CD14-positive monocyte (primary cell): ENCODE results near the gene STXBP6. TPM values are rescaled to one million over a fixed set of nuclear protein-coding genes. Genes with fewer than 3 reads are reported as not detected.

Source experiments
- DNase-seq, 3 donors: peaks; one replicate each; pipeline ENCODE4 v3.0.0-alpha.2; 2011 to 2022
- H2AFZ ChIP-seq: 2 replicates; pipeline ENCODE4 v1.6.0; 2012; ENCODE audit warnings: mild to moderate bottlenecking, low read depth, low read length, inconsistent platforms; ENCODE audit not compliant: insufficient read depth, poor library complexity, severe bottlenecking
- H3K27ac ChIP-seq, 2 donors: 1 replicate in 1 of 2; 2 replicates in 1 of 2; pipeline ENCODE4 v1.5.1; 2012 to 2013; ENCODE audit warnings: low read length in 2 of 2, control low read depth in 1 of 2, inconsistent platforms in 1 of 2, low read depth in 1 of 2, mild to moderate bottlenecking in 1 of 2
- H3K27me3 ChIP-seq, 2 donors: one replicate each; pipeline versions ENCODE4 v1.6.0 to v1.6.1; 2011 to 2013; ENCODE audit warnings: low read length in 2 of 2; ENCODE audit not compliant: control insufficient read depth in 2 of 2, insufficient read depth in 2 of 2
- H3K36me3 ChIP-seq, 2 donors: replicated peaks in 1 of 2; 1 replicate in 1 of 2; 2 replicates in 1 of 2; pipeline versions ENCODE4 v1.5.1 to v1.6.1; 2012 to 2013; ENCODE audit warnings: low read length in 2 of 2, control low read depth in 1 of 2, inconsistent platforms in 1 of 2, mild to moderate bottlenecking in 1 of 2; ENCODE audit not compliant: insufficient read depth in 2 of 2, control insufficient read depth in 1 of 2
- H3K4me1 ChIP-seq, 2 donors: 1 replicate in 1 of 2; 2 replicates in 1 of 2; pipeline versions ENCODE4 v1.5.1 to v1.6.1; 2012 to 2013; ENCODE audit warnings: low read length in 2 of 2, control low read depth in 1 of 2, inconsistent platforms in 1 of 2, mild to moderate bottlenecking in 1 of 2, moderate library complexity in 1 of 2; ENCODE audit not compliant: insufficient read depth in 2 of 2, control insufficient read depth in 1 of 2
- H3K4me2 ChIP-seq: replicated peaks from 2 replicates; pipeline ENCODE3; 2012; ENCODE audit warnings: low read length, moderate library complexity, mild to moderate bottlenecking; ENCODE audit not compliant: poor library complexity, severe bottlenecking; ENCODE audit errors: extremely low read depth
- H3K4me3 ChIP-seq, 3 experiments: fragments of 200-600 bp in 1 of 3; sonication (generic) in 1 of 3; replicated peaks in 1 of 3; 1 replicate in 2 of 3; 2 replicates in 1 of 3; pipeline ENCODE4 v1.5.1; 2011 to 2013; ENCODE audit warnings: low read length in 3 of 3, mild to moderate bottlenecking in 3 of 3, control low read depth in 2 of 3, low read depth in 2 of 3, inconsistent platforms in 1 of 3, moderate library complexity in 1 of 3
- H3K79me2 ChIP-seq: 2 replicates; pipeline ENCODE4 v1.6.0; 2012; ENCODE audit warnings: mild to moderate bottlenecking, control low read depth, inconsistent platforms, low read length, moderate library complexity; ENCODE audit not compliant: insufficient read depth
- H3K9ac ChIP-seq: 2 replicates; pipeline ENCODE4 v1.6.0; 2017; ENCODE audit warnings: low read length, mild to moderate bottlenecking; ENCODE audit not compliant: insufficient read depth, poor library complexity, severe bottlenecking
- H3K9me3 ChIP-seq, 2 donors: replicated peaks in 1 of 2; 1 replicate in 1 of 2; 2 replicates in 1 of 2; pipeline versions ENCODE4 v1.5.1 to v1.6.1; 2012 to 2013; ENCODE audit warnings: low read length in 2 of 2, control low read depth in 1 of 2; ENCODE audit not compliant: control insufficient read depth in 1 of 2, insufficient read depth in 1 of 2
- H4K20me1 ChIP-seq: 2 replicates; pipeline ENCODE4 v1.6.0; 2012; ENCODE audit warnings: mild to moderate bottlenecking, low read length, control low read depth, moderate library complexity; ENCODE audit not compliant: insufficient read depth
- H3K27ac Mint-ChIP-seq, 7 donors: one replicate each; pipeline ENCODE4 v1.8.0; 2020; ENCODE audit warnings: mild to moderate bottlenecking in 7 of 7, mixed read lengths in 7 of 7, moderate library complexity in 6 of 7, inconsistent platforms in 2 of 7
- H3K27me3 Mint-ChIP-seq, 3 donors: one replicate each; pipeline ENCODE4 v1.8.0; 2021 to 2022; ENCODE audit warnings: low read depth in 3 of 3, mild to moderate bottlenecking in 3 of 3, mixed read lengths in 3 of 3, moderate library complexity in 3 of 3, inconsistent platforms in 1 of 3
- H3K36me3 Mint-ChIP-seq, 2 donors: one replicate each; pipeline ENCODE4 v1.8.0; 2020; ENCODE audit warnings: mixed read lengths in 2 of 2, inconsistent platforms in 1 of 2, mild to moderate bottlenecking in 1 of 2
- H3K4me1 Mint-ChIP-seq: one replicate; pipeline ENCODE4 v1.8.0; 2020; ENCODE audit warnings: mild to moderate bottlenecking, mixed read lengths
- H3K4me3 Mint-ChIP-seq, 2 donors: one replicate each; pipeline ENCODE4 v1.8.0; 2020; ENCODE audit warnings: mild to moderate bottlenecking in 2 of 2, mixed read lengths in 2 of 2, moderate library complexity in 1 of 2
- H3K9me3 Mint-ChIP-seq, 7 donors: one replicate each; pipeline ENCODE4 v1.8.0; 2020 to 2022; ENCODE audit warnings: mixed read lengths in 7 of 7, mild to moderate bottlenecking in 6 of 7, moderate library complexity in 6 of 7, inconsistent platforms in 2 of 7
- WGBS: methylation state at CpG from one replicate; pipeline ENCODE4 v1.1.5; 2013; ENCODE audit warnings: missing lambda C conversion rate; ENCODE audit not compliant: insufficient coverage; 5-methylcytosine and 5-hydroxymethylcytosine counted together
- intact Hi-C, 2 donors: fragments of 100-400 bp; cut with micrococcal nuclease; formaldehyde crosslinking; loops; one replicate each; pipeline versions ENCODE4 v1.15.0 to v1.15.1; 2023
- polyA plus RNA-seq, 3 donors: library from polyadenylated mRNA; depleted of rRNA in 1 of 3; unstranded in 2 of 3; stranded (reverse) in 1 of 3; fragments of 300-500 nt in 2 of 3; fragments of >200 nt in 1 of 3; fragmentation: Illumina TruSeq in 2 of 3; gene quantifications; 1 replicate in 2 of 3; 2 replicates in 1 of 3; pipeline ENCODE4 v1.2.3, GENCODE V29; 2012 to 2021
- TF ChIP-seq, protein P1 (sequence below): fragments of 200-600 bp; IDR thresholded peaks from one replicate; pipeline ENCODE4 v1.8.0; 2022; ENCODE audit warnings: antibody characterized with exemption, mild to moderate bottlenecking

Gene STXBP6
- polyA plus RNA-seq, 3 donors = 0.05 to 0.25 (median 0.08) TPM

DNA sequence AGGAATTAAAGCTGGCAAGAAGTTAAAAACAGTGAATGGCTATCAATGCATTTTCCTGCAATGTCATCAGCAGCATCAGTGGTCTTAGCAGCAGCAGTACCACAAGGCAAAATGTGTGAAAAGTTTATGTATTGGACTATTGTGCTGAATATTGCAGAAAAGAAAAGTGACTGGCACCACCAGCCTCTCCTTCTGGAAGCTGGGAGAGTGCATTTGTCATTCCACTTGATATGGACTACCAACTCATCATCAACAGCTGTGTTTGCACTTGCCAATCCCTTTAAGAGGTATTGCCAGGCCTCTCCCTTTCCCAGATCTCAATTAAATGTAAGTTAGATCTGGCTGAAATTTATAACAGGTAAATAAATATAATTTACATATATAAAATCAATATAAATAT is 265.0 kb downstream of the STXBP6 start:
- Mint-ChIP-seq H3K27ac (no peak overlapping the region), H3K9me3 (no peaks in the 10 kb centered on the region), H3K4me1 (peaks cover 4% of the 10 kb centered on the region), H3K4me3 (no peak overlapping the region), H3K36me3 (no peaks in the 10 kb centered on the region), H3K27me3 (peaks cover 0 to 3% (median 0%) of the 10 kb centered on the region in 3 donors)
- intact Hi-C loops = no loop called here
- Histone ChIP-seq H4K20me1 (no peaks in the 10 kb centered on the region), H2AFZ (no peak overlapping the region), H3K9me3 (no peaks in the 10 kb centered on the region), H3K4me1 (no peaks in the 10 kb centered on the region), H3K4me3 (no peak overlapping the region), H3K27me3 (no peaks in the 10 kb centered on the region), H3K36me3 (no peaks in the 10 kb centered on the region), H3K9ac (no peak overlapping the region), H3K4me2 (no peak overlapping the region), H3K27ac (no peak overlapping the region), H3K79me2 (no peaks in the 10 kb centered on the region)
- TF ChIP-seq, protein P1, sequence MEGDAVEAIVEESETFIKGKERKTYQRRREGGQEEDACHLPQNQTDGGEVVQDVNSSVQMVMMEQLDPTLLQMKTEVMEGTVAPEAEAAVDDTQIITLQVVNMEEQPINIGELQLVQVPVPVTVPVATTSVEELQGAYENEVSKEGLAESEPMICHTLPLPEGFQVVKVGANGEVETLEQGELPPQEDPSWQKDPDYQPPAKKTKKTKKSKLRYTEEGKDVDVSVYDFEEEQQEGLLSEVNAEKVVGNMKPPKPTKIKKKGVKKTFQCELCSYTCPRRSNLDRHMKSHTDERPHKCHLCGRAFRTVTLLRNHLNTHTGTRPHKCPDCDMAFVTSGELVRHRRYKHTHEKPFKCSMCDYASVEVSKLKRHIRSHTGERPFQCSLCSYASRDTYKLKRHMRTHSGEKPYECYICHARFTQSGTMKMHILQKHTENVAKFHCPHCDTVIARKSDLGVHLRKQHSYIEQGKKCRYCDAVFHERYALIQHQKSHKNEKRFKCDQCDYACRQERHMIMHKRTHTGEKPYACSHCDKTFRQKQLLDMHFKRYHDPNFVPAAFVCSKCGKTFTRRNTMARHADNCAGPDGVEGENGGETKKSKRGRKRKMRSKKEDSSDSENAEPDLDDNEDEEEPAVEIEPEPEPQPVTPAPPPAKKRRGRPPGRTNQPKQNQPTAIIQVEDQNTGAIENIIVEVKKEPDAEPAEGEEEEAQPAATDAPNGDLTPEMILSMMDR = no peak
- DNase-seq = no peak

DNA sequence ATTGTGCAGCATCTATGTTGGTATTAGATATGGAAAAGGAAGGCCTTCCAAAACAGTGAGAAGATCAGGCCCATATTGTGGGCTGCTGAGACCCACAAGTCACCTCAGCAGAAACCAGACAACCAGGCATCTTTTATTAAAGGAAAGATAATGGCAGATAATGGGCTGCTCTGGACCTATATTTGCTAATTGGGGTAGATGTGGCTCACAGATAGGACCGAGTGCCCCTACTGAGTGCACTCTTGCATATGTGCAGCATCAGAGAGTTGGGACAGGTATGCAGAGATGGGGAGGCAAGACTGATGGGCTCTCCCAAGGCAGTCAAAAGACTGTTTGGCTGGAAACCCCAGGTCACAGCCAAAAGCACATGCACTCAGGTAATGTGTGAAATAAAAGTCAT is 266.2 kb downstream of the STXBP6 start:
- no peaks in the 10 kb centered on the region for H3K4me1 Mint-ChIP-seq
- Histone ChIP-seq H3K9ac (no peak overlapping the region), H3K36me3 (no peaks in the 10 kb centered on the region), H3K4me2 (no peak overlapping the region), H3K27me3 (no peaks in the 10 kb centered on the region), H3K27ac (no peak overlapping the region), H3K79me2 (no peaks in the 10 kb centered on the region), H2AFZ (no peak overlapping the region), H4K20me1 (no peaks in the 10 kb centered on the region), H3K4me1 (no peaks in the 10 kb centered on the region), H3K4me3 (no peak overlapping the region), H3K9me3 (no peaks in the 10 kb centered on the region)
- DNase-seq = no peak
- peaks cover 0 to 3% (median 0%) of the 10 kb centered on the region in 3 donors for H3K27me3 Mint-ChIP-seq
- no peaks in the 10 kb centered on the region for H3K36me3 Mint-ChIP-seq
- no peak overlapping the region for H3K4me3 Mint-ChIP-seq
- TF ChIP-seq, protein P1 = no peak
- H3K9me3 Mint-ChIP-seq = no peaks in the 10 kb centered on the region
- H3K27ac Mint-ChIP-seq = no peak overlapping the region
- 100% methylated on average over 1 of the region's 1 CpG for WGBS
- intact Hi-C loops = no loop called here
